ENCODE results near the gene FAM118A.
"Not testable (repeated sequence)": the region's sequence is repeated elsewhere in the genome, so short reads cannot be mapped to it uniquely, and the experiment has no call there.

FAM118A gene

DNA sequence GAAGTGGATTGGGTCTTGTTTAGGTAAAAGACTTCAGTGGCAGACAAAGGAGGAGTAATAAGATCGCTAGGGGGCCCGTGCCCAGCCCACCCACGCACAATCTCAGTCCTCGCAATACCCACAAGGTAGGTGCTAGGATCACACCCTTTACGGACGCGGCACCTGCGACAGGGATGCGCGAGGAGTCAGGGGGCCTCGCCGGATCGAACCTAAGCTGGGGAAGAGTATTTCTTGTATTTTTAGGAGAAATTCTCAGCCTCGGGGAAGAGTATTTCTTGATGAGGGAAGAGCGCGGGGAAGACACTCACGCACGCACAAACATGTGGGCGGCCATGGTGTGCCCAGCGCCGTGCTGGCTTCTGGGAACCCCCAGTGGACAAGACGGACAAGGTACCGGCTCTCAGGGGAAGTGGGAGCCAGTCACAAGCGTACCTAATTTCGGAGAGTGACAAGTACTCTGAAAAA lies 745 bp upstream of the FAM118A start:
- DNase-seq (ENCODE audit: low read depth in 2 of 2), result no peak

DNA sequence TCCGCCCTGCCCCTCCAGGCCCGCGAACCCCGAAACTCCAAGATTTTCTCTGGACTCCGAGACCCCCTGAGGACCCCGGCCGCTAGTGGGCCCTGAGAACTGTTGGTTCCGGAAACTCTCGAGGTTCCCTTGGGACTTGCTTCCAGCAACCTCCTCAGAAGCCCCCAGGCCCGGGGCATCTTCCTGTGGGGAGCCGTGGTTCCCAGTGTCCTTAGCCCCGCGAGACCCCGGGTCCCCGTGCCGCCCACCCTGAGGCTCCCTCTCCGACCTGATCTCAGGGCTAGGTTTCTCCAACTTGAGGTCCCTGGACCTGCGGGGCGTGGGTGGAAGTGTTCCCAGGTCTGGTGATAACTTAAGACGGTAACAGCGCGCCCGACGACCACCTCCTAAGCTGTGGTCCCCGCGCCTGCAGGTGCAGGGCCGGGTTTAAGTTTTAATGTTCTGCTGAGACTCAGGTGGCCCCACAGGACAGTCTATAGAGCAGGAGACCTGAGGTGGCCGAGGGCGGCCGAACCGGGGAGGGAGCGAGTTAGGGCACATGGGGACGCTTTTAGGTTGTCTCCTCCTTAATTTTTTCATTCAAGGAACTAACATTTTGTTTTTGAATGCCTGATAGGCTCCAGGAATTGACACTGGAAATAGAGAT lies 720 bp downstream of the FAM118A start:
- no peak for DNase-seq (ENCODE audit: low read depth in 2 of 2)

DNA sequence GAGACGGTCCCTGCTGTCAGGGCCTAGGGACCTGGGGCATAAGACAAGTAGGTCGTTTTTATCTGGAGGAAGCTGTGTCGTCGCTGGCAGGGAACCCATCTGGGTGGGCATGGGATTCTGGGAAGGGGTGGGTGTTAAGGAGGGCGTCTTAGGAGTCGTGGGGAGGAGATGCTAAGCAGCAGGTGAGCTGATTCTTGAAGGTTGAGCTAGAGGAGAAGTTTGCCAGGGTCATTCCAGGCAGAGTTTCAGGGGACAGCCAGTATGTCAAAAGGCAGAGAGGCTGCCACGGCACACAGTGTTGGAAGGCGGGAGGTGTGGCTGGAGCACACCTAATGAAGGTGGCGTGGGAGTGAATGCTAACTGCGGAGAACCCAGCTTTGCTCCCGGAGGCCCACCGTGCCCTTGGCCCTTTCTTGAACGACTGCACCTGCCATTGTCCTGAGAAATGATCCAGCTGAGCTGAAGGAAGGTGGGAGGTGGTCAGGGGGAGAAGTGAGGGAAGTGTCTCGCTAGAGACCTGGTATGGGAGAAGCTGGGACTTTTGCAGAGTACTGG lies 1.3 kb downstream of the FAM118A start:
- no peak for DNase-seq (ENCODE audit: low read depth in 2 of 2)

DNA sequence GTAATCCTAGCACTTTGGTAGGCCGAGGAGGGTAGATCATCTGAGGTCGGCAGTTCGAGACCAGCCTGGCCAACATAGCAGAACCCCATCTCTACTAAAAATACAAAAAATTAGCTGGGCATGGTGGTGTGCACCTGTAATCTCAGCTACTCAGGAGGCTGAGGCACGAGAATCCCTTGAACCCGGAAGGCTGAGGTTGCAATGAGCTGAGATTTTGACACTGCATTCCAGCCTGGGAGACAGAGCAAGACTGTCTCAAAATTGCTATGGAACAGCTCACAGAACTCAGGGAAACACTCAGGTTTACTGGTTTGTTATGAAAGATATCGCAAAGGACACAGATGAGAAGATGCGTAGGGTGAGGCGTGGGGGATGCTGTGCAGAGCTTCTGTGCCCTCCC lies 2.7 kb downstream of the FAM118A start:
- DNase-seq (ENCODE audit: low read depth in 2 of 2), result no peak

DNA sequence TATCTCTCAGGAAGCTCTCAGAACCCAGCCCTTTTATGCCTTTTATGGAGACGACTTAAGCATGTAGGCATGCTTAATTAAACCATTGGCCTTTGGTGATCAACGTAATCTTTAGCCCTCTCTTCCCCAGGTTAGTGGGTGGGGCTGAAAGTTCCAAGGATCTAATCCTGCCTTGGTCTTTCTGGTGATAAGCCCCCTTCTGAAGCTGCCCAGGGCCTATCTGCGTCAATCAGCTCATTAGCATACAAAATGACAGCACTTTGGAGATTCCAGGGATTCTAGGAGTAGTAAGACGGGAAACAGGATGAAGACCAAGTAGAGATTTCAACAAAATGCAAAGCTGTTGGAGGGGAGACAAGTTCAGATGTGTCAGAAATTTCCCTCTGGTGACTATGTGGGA lies 3.1 kb downstream of the FAM118A start:
- DNase-seq (ENCODE audit: low read depth in 2 of 2), result no peak

DNA sequence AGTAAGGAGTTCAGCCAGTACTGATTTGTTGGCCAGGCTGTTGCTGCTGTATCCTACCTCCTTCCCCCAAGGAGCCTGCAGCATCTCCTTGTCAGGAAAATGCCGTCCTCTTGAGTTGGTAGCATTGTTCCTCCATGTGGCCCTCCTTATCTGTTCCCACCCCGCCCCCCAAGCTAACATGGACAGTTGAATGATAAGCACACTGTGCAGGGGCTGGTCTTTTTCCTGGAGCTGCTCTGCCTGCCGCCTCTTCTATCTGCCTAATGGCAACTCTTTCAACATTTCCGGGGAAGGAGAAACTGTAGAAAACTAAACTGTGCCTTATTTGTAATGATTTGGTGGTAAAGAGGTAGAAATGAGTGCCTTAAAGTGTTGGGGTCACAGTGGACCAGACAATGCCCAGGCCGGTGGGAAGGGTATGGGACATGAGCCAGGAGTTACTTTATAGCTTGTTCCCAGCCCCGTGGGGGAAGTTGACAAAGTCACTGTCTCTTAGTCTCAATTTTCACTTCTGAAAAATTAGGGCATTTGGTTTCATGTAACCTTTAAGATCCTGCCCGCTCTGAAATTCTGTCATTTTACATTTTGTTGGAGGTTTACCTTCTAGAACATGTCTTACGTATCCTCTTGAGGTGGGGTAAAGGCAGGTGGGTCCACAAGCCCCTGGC lies 4.5 kb downstream of the FAM118A start:
- DNase-seq (ENCODE audit: low read depth in 2 of 2), result no peak

DNA sequence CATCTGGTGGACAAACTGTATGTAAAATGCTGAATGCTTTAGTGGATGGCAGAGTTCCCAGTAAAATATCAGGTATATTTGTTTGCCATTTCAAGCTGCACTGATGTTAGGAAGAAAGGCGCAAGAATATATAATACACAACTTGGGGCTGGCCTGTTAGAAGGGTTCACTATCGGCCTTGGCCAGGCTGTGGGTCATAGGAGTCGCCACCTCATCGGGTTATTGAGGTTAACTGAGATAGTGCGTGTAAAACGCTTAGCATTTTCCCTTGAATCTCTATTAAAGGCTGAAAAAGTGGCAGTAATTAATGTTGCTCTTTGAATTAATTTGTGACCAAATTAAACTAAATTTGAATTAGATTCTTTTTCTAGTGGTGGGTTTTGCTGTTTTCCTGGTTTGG lies 5.1 kb downstream of the FAM118A start:
- DNase-seq (ENCODE audit: low read depth in 2 of 2), result no peak

DNA sequence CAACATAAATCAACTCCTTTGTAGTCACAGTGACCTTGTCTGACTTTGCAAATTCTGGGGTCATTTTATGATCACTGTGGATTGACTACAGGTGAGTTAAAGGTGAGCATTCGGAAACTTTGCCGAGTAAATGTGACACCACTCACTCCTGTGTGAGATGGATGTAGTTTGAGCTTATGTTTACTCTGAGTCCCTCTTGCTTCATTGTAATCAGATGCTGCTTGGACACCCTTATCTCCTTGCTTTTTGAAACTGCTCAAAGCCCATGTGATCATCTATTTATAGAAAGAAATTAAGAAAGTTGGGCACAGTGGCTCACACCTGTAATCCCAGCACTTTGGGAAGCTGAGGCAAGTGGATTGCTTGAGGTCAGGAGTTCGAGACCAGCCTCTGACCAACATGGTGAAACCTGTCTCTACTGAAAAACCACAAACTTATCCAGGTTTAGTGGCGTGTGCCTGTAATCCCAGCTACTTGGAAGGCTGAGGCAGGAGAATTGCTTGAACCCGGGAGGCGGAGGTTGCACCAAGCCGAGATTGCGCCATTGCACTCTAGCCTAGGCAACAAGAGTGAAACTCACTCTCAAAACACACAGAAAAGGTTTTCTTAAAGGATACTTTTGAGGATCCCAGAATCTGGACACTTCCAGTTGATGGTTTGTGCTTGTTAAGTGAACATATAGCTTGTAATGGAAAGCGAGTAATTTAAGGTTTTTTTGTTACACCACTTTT lies 7.2 kb downstream of the FAM118A start:
- no peak for DNase-seq (ENCODE audit: low read depth in 2 of 2)

DNA sequence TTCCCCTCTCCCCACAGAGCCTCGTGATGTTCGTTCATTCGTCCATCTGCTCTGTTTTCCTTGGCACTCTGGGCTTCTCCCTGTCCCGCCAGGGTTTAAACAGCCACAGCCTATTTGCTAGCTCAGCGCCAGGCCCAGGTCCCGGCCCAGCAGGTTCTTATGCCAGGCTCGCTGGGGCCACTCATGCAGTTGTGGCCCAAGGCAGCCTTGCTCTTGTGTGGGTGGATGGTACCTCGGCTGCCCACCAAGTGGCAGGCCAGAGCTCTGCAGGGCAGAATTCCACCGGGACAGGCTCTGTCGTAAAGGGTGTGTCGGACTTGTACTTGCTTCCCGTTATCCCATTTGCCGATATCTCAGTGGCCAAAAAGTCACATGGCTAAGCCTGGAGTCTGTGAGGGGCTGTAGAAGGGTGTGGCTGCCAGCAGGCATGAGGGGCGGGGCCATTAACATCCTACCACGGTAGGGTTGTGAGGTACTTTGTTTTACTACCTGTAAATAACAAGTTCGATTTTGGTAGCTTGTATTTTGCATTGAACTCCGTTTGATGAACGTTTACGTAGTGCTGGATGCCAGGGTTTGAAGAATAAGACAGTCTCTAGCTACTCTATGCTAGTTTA lies 7.9 kb downstream of the FAM118A start:
- no peak for DNase-seq (ENCODE audit: low read depth in 2 of 2)

DNA sequence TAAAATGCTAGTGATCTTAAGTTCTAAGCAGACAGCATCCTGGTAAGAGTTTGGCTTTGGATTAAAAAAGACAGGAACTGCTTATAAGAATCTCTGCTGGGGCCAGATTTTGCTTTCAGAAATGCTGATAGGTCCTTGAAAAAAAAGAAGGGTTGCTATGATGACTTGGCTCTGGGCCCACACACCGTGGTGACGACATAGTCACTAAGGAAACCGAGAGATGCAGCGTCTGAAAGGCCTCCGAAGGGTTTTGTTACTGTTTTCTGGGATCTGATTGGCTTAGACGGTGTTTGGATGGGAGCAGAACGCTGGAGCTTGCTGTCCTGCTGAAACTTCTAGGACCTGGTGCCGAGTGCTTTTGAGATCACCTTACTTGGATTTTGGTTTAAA lies 8.4 kb downstream of the FAM118A start:
- DNase-seq (ENCODE audit: low read depth in 2 of 2), result peak; percentile 88 to 91

DNA sequence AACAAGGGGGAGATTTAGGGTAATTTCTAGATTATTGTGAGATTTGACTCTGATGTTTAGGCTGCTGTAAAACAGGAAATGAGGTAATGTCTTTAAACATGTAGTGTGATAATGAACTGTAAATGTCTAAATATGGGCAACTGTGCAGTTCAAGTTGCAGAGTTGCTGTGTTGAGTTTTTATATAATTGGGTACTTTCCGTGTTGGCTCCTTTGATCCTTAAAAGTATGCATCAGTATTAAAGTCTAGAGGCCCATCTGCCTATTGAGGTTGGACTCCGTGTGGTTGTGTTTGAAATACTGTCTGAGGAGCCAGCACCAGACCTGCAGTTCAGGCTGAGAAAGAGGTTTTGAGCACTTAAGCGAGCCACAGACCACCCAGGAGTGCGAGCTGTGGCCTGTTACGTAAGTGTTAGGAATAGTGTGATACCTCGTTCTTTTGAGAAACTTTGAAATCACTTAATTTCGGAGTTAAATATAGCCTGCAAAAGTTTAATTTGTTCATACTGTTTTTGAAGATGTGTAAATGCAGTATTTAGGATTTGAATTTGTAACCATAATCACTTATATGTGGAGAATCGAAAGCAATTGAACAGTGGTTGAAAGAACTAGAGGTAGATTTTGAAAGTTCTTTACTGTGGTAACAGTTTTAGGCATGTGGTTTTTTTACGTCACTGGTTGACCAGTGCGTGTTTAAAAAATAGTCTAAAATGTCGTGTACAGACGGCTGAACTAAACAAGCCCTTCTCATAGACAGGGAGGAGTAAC lies 9.0 kb downstream of the FAM118A start:
- DNase-seq (ENCODE audit: low read depth in 2 of 2), result no peak

DNA sequence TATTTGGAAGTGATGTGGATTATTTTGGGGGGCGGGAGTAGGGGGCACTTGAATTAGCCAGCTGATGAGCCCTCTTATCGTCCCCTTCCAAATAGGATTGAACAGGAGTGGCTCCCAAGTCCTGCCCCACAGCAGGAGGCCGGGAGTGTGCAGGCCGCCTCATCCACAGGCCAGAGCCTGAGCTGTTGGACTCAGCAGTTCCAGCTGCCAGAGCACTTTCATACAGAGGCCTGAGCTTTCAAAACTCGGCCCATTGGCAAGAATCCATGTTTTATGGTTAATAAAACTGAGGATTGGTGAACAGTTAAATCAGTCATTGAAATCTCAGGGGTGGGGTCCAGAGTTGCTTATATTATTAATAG lies 9.6 kb downstream of the FAM118A start:
- no peak for DNase-seq (ENCODE audit: low read depth in 2 of 2)

DNA sequence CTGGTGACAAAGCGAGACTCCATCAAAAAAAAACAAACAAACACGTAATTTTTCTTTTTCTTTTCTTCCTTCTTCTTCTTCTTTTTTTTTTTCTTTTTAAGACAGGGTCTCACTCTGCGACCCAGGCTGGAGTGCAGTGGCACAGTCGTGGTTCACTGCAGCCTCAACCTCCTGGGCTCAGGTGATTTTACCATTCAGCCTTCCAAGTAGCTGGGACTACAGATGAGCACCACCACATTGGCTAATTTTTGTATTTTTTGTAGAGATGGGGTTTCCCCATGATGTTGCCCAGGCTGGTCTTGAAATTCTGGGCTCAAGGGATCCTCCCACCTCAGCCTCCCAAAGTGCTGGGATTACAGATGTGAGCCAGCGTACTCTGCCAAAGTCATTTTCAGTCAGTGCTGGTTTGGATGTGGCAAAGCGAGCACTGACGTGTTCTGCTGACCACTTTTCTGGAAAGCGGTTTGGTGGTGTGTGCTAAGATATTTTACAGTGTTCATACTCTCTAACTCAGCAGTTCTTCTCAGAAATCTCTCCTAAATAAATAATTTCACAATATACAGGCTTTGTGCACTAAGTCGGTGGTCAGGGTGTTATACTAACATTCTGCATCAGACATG lies 10.7 kb downstream of the FAM118A start:
- no peak for DNase-seq (ENCODE audit: low read depth in 2 of 2)

DNA sequence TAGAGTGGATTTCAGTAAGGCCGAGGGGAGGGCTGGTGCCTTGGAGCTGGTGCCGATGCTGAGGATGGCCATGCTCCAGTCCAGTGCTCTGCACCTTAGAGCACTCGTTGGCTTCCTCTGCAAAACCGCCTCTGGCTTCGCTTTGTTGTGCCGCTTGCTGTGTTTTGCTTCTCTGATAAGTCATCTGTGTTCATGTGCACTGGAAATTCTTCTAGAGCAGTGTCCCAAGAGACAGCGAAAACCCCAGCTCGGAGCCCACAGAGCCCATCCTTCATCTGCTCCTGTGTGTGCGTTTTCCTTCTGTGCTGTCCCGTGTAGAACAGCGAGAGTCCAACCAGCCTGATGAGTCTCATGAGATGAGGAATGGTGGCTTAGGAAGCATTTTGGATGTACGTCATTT lies 12.1 kb downstream of the FAM118A start:
- no peak for DNase-seq (ENCODE audit: low read depth in 2 of 2)

DNA sequence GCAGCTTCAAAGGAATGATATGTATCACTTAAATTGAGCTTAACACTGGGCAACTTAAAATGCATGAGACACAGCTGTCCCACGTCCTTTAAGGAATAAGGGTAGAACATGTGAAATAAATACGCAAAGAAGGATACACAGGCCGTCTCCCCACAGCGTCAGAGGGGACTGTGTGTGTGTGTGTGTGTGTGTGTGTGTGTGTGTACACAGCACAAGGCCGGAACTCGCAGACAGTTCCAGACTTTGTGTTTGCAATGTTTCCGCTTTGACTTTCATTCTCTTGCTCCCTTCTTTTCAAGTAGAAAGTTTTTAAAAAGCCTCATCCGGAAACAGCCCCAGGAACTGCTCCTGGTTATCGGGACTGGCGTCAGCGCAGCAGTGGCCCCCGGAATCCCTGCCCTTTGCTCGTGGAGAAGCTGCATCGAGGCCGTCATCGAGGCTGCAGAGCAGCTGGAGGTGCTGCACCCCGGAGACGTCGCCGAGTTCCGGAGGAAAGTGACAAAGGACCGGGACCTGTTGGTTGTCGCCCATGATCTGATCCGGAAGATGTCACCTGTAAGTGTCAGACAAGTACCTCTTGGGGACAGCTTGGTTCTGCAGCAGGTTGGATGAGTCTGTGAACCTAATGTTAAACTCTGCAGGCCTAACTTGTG lies 13.3 kb downstream of the FAM118A start:
- no peak for DNase-seq (ENCODE audit: low read depth in 2 of 2)

DNA sequence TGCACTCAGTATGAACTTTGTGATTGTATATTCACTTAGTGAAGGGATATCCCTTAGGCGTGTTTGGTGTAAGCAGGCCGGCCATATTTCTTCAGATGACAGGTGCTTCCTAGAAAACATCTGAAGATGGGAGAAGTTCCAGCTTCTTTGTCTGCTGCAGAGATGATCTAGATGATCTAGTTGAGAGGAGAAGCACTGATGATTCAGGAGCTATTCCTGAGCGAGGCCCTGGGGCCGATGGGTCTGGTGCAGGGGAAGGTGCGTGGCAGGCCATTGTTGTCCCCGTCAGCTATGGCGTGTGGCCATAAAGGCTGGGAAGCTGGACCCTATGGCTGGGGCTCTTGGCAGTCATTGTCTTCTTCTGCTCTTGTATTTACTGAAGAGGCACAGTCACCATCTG lies 14.0 kb downstream of the FAM118A start:
- DNase-seq (ENCODE audit: low read depth in 2 of 2), result no peak

DNA sequence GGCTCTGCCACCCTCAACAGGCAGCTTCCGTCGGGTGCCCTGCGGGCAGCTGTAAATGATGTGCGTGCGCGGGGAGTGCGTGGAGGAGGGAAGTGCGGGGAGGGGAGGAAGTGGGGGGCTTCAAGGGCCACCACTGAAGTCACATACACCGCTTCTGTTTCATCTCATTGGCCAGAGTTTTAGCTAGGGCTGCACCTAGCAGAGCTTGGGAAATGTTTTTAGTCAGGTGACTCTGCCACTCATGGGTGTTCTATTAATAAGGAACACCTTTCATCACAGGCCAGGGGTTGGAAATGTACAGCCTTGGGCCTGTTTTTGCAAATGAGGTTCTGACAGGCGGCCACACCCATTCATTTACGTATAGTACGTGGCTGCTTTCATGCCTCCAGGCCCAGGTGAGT lies 14.6 kb downstream of the FAM118A start:
- no peak for DNase-seq (ENCODE audit: low read depth in 2 of 2)

DNA sequence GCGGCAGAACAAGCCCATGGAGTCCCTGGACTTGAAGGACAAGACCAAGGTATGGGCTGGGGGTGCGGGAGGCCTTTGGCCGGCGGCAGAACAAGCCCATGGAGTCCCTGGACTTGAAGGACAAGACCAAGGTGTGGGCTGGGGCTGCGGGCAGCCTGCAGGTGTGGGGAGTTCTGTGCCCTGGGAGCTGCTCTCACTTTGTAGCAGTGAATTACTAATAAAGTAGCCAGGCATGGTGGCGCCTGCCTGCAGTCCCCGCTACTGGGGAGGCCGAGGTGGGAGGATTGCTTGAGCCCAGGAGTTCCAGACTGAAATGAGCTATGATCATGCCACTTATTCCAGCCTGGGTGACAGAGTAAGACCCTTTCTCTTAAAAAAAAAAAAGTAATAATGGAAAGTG lies 18.5 kb downstream of the FAM118A start:
- DNase-seq (ENCODE audit: low read depth in 2 of 2), result not testable (repeated sequence)

DNA sequence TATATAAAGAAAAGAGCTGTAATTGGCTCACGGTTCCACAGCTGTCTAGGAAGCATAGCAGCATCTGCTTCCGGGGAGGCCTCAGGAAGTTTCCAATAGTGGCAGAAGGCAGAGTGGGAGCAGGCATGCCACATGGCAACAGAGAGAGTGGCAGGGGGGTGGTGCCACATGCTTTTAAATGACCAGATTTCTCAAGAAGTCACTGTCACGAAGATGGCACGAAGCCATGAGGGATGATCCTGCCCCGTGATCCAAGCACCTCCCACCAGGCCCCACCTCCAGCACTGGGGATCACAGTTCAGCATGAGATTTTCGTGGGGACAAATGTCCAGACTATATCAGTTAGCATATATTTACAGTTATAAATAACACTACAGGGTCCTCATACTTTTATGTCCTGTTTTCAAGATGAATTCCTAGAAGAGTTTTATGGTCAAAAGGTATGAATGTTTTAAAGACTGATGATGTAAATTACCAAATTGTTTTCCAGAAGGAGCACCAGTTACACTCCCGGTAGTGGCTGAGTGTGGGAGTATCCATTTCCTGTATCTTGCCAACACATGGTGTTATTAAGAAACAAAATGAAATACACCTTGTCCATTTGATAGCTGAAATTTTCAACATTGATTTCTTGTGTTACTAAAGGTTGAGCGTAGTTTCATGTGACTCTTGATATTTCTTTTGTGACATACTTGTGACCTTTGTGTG lies 19.2 kb downstream of the FAM118A start:
- DNase-seq (ENCODE audit: low read depth in 2 of 2), result no peak

DNA sequence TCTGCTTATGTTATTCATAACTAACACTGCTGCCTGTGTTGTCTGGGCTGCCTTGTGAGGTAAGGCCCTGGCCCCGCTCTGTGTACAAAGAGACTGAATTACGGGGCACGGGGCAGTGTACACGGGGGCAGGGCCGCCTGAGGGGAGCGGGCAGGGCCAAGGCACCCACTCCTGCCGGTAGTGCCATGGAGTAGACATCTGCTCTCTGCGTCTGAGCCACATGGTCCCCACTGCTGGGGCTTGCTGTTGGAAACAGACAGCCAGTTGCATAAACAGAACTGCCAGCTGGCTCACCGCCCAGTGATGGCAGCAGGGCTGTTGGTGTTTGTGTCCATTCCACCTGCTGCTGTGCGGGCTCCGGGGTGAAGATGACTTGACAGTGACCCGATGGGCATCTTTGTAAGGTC lies 19.8 kb downstream of the FAM118A start:
- DNase-seq (ENCODE audit: low read depth in 2 of 2), result no peak

All from fibroblast of skin of left quadriceps (primary cell).